GM19035 (cell line): ENCODE results near the gene PSMD13.
"Not testable (repeated sequence)": the region's sequence is repeated elsewhere in the genome, so short reads cannot be mapped to it uniquely, and the experiment has no call there.

ENCODE experiments used
- ATAC-seq: cut with Tn5 transposase; IDR thresholded peaks from one replicate; pipeline ENCODE4 v1.9.1; 2021; ENCODE audit not compliant: unreplicated experiment

Gene PSMD13

GRCh38 chr11:285894-286220 lies 49.1 kb downstream of the PSMD13 start:
- ATAC-seq: no peak

GRCh38 chr11:286977-287820 lies 50.4 kb downstream of the PSMD13 start:
- ATAC-seq: not testable (repeated sequence)

- no peak for ATAC-seq
These were observed 51.2 kb downstream of the PSMD13 start for GRCh38 chr11:287821-288477.

GRCh38 chr11:288478-289397 lies 52.0 kb downstream of the PSMD13 start, which contains the start of gene PGGHG:
TSS of gene PGGHG (plus strand) at chr11:289126. CDS start at chr11:289817, 691 bp downstream.
- ATAC-seq: peak; percentile 59

GRCh38 chr11:289398-289711 lies 52.6 kb downstream of the PSMD13 start:
- ATAC-seq: no peak

- no peak for ATAC-seq
These were observed 53.2 kb downstream of the PSMD13 start for GRCh38 chr11:289712-290620.

GRCh38 chr11:290621-291231 lies 54.0 kb downstream of the PSMD13 start:
- no peak for ATAC-seq

GRCh38 chr11:291281-292210 lies 54.8 kb downstream of the PSMD13 start:
- ATAC-seq: no peak

- ATAC-seq: no peak
These were observed 55.7 kb downstream of the PSMD13 start for GRCh38 chr11:292211-293121.

GRCh38 chr11:293271-293851 lies 56.6 kb downstream of the PSMD13 start:
- ATAC-seq: no peak

- ATAC-seq: no peak
These were observed 57.3 kb downstream of the PSMD13 start for GRCh38 chr11:293852-294661.

GRCh38 chr11:294780-295179 lies 58.0 kb downstream of the PSMD13 start:
- no peak for ATAC-seq

GRCh38 chr11:295351-296170 lies 58.8 kb downstream of the PSMD13 start:
- no peak for ATAC-seq

- no peak for ATAC-seq
These were observed 59.6 kb downstream of the PSMD13 start for GRCh38 chr11:296171-297050.

GRCh38 chr11:297051-297585 lies 60.3 kb downstream of the PSMD13 start:
- no peak for ATAC-seq
